ENCODE results near the gene KIF26B. TPM values are rescaled to one million over a fixed set of nuclear protein-coding genes. Genes with fewer than 3 reads are reported as not detected.

KIF26B gene
- total and polyA plus RNA-seq, 2 of the 4 experiments (the other 2 are of a cell fraction): 0.53 to 0.54 TPM

- no peaks in the 10 kb centered on the region for H3K27me3 ChIP-seq (ENCODE audit: control insufficient read depth, insufficient read depth, low read length)
- in situ Hi-C loops (cut with MboI; ENCODE audit: low sequenced_read_pairs): no loop called here
- H3K9me3 ChIP-seq (ENCODE audit: control insufficient read depth, insufficient read depth, low read length): no peaks in the 10 kb centered on the region
- H2BK120ac ChIP-seq (ENCODE audit: low read depth, low read length): no peak overlapping the region
- TF ChIP-seq MAFK (IDR thresholded peaks at IDR 0.05; ENCODE audit: low read depth, low read length): peak; percentile 27; the same call in 1 of the 2 replicates
- TF ChIP-seq, protein P1, sequence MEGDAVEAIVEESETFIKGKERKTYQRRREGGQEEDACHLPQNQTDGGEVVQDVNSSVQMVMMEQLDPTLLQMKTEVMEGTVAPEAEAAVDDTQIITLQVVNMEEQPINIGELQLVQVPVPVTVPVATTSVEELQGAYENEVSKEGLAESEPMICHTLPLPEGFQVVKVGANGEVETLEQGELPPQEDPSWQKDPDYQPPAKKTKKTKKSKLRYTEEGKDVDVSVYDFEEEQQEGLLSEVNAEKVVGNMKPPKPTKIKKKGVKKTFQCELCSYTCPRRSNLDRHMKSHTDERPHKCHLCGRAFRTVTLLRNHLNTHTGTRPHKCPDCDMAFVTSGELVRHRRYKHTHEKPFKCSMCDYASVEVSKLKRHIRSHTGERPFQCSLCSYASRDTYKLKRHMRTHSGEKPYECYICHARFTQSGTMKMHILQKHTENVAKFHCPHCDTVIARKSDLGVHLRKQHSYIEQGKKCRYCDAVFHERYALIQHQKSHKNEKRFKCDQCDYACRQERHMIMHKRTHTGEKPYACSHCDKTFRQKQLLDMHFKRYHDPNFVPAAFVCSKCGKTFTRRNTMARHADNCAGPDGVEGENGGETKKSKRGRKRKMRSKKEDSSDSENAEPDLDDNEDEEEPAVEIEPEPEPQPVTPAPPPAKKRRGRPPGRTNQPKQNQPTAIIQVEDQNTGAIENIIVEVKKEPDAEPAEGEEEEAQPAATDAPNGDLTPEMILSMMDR (conservative IDR thresholded peaks at IDR 0.05; ENCODE audit: low read depth, low read length): no peak
- no peak overlapping the region for H4K8ac ChIP-seq (ENCODE audit: low read depth in 2 of 2, low read length in 2 of 2)
- H2AFZ ChIP-seq (replicated peaks; ENCODE audit: low read length, poor library complexity): no peak overlapping the region
- ChIA-PET POLR2A (ENCODE audit: unreplicated experiment) (no interaction called here), CTCF (interaction anchor here (0.6 kb wide), 1 partner anchor 417 kb away, joined by 3 read pairs; no protein-coding TSS in a partner anchor)
- DNase-seq (no peak), ATAC-seq (ENCODE audit: low read depth) (no peak)
- BruUV-seq (replicated peaks): no TSS peak
- H4K20me1 ChIP-seq (ENCODE audit: insufficient read depth, low read length): no peaks in the 10 kb centered on the region
- H3K4me1 ChIP-seq (ENCODE audit: control insufficient read depth, insufficient read depth, low read length): peaks cover 6% of the 10 kb centered on the region
- intact Hi-C loops (cut with micrococcal nuclease): no loop called here
- H2BK20ac ChIP-seq (ENCODE audit: low read depth, low read length): no peak overlapping the region
- no peak overlapping the region for H2AK5ac ChIP-seq (ENCODE audit: low read depth, low read length)
- no peak overlapping the region for H4K5ac ChIP-seq (ENCODE audit: low read depth, low read length)
- H3K4me3 ChIP-seq (ENCODE audit: insufficient read depth, low read depth, low read length): no peak overlapping the region
- H3K4ac ChIP-seq (ENCODE audit: low read depth, low read length): no peak overlapping the region
- no peak overlapping the region for H3K56ac ChIP-seq (ENCODE audit: extremely low read depth, insufficient read depth, low read length)
- no peak overlapping the region for H3K4me2 ChIP-seq (ENCODE audit: low read depth, low read length)
- peaks cover 4% of the 10 kb centered on the region; the same call in 1 of the 2 replicates for H3K9me1 ChIP-seq (ENCODE audit: insufficient read depth, low read length)
- no peak overlapping the region for H3K18ac ChIP-seq (ENCODE audit: low read depth, low read length)
- dilution Hi-C loops (cut with HindIII; ENCODE audit: low sequenced_read_pairs, unreplicated experiment): no loop called here
- H3K27ac ChIP-seq (ENCODE audit: insufficient read depth, low read length): no peak overlapping the region
- no CpG with 5 or more reads among the region's 2 CpGs for WGBS, 2 experiments (ENCODE audit: extremely low coverage in 2 of 2, insufficient read length in 1 of 2)
- no peak overlapping the region for H2BK15ac ChIP-seq (ENCODE audit: low read depth, low read length)
- no peak overlapping the region for H2BK5ac ChIP-seq (ENCODE audit: low read depth, low read length, poor library complexity, severe bottlenecking)
- no peaks in the 10 kb centered on the region for H3K36me3 ChIP-seq (ENCODE audit: control insufficient read depth, insufficient read depth, low read length)
- no peak overlapping the region for H2AK9ac ChIP-seq (replicated peaks; ENCODE audit: low read depth, low read length, poor library complexity)
- H3K79me1 ChIP-seq (ENCODE audit: low read depth in 1 of 2, low read length in 2 of 2): no peaks in the 10 kb centered on the region
- no peak overlapping the region for H3K14ac ChIP-seq (replicated peaks; ENCODE audit: low read depth, low read length)
- no peak overlapping the region for H3K9ac ChIP-seq (ENCODE audit: low read depth, low read length)
- H4K91ac ChIP-seq (ENCODE audit: insufficient read depth, low read depth, low read length): no peak overlapping the region
- no peak overlapping the region for H3K23ac ChIP-seq (ENCODE audit: low read depth, low read length)
Observed at GRCh38 chr1:245407983-245408382, 253.2 kb downstream of the KIF26B start.

Data from IMR-90 (cell line).